Upper lobe of left lung (tissue), 6 donors: ENCODE results near the gene KIAA1217. TPM values are rescaled to one million over a fixed set of nuclear protein-coding genes. Genes with fewer than 3 reads are reported as not detected.
A peak's percentile ranks its signal among the peaks of the same experiment; 100 is the strongest.

Experiments used
- ATAC-seq, 2 donors: fragments of 200-7000 bp; cut with Tn5 transposase; one replicate each; pipeline ENCODE4 v1.9.1; 2022; ENCODE audit warnings: mild to moderate bottlenecking in 2 of 2, moderate library complexity in 2 of 2; ENCODE audit not compliant: low FRiP score in 2 of 2
- DNase-seq, 2 donors: peaks; one replicate each; pipeline ENCODE4 v3.0.0-alpha.2; 2019 to 2020
- H3K27ac ChIP-seq, 4 donors: fragments of 200-600 bp; sonication (generic); one replicate each; pipeline ENCODE4 v1.5.1; 2016 to 2019
- H3K27me3 ChIP-seq, 4 donors: fragments of 200-600 bp; sonication (generic); one replicate each; pipeline ENCODE4 v1.5.1; 2017 to 2019
- H3K36me3 ChIP-seq, 4 donors: fragments of 200-600 bp; sonication (generic); one replicate each; pipeline ENCODE4 v1.5.1; 2016 to 2019
- H3K4me1 ChIP-seq, 4 donors: fragments of 200-600 bp; sonication (generic); one replicate each; pipeline ENCODE4 v1.5.1; 2018 to 2019
- H3K4me3 ChIP-seq, 4 donors: fragments of 200-600 bp; sonication (generic); one replicate each; pipeline ENCODE4 v1.5.1; 2017 to 2019; ENCODE audit warnings: mild to moderate bottlenecking in 2 of 4, moderate library complexity in 1 of 4
- H3K9me3 ChIP-seq, 4 donors: fragments of 200-600 bp; sonication (generic); one replicate each; pipeline ENCODE4 v1.5.1; 2018 to 2019
- CTCF ChIP-seq, 6 experiments: fragments of 450-650 bp in 4 of 6; fragments of 200-600 bp in 2 of 6; sonication (generic) in 2 of 6; IDR thresholded peaks; one replicate each; pipeline ENCODE4 v1.5.1; 2016 to 2019; ENCODE audit warnings: antibody characterized with exemption in 6 of 6
- EP300 ChIP-seq, 4 donors: sonication (generic); formaldehyde crosslinking; IDR thresholded peaks; one replicate each; pipeline ENCODE4 v1.5.1; 2017; ENCODE audit warnings: antibody characterized with exemption in 4 of 4, control low read depth in 2 of 4
- POLR2A ChIP-seq, 4 donors: fragments of 450-650 bp; IDR thresholded peaks; one replicate each; pipeline ENCODE4 v1.5.1; 2016 to 2017; ENCODE audit warnings: antibody characterized with exemption in 4 of 4, mild to moderate bottlenecking in 2 of 4
- POLR2AphosphoS5 ChIP-seq, 2 donors: sonication (generic); formaldehyde crosslinking; IDR thresholded peaks; one replicate each; pipeline ENCODE4 v1.5.1; 2017; ENCODE audit warnings: antibody characterized with exemption in 2 of 2
- WGBS, 2 donors: methylation state at CpG; one replicate each; pipeline ENCODE4 v1.1.5; 2017 to 2018; 5-methylcytosine and 5-hydroxymethylcytosine counted together
- total RNA-seq, 6 donors: library from RNA; depleted of rRNA in 4 of 6; stranded (reverse); fragments of >200 nt in 4 of 6; gene quantifications; one replicate each; pipeline versions ENCODE4 v1.1.0 to v1.2.1, GENCODE V29; 2016 to 2021
- donor health status: DM: no; HTN: no; CAD: no; lungs with moderate emphysema.
- donor health status: DM: no; HTN: yes; CAD: no; lungs with severe emphysema.

KIAA1217 gene
- total RNA-seq, 6 donors from 2014 or later = 18.4 to 109 (median 41.0) TPM

GRCh38 chr10:24484771-24485170, 275.8 kb downstream of the KIAA1217 start:
- ATAC-seq = no peak
- H3K4me3 ChIP-seq = no peak overlapping the region
- no peaks in the 10 kb centered on the region for H3K9me3 ChIP-seq
- no peaks in the 10 kb centered on the region for H3K27me3 ChIP-seq
- DNase-seq = no peak
- WGBS, 2 donors = 77 to 84% methylated on average over 3 of the region's 3 CpGs
- peaks cover 0 to 30% (median 20%) of the 10 kb centered on the region in 4 donors for H3K4me1 ChIP-seq
- TF ChIP-seq POLR2AphosphoS5 (IDR thresholded peaks at IDR 0.05) = no peak
- no peak for TF ChIP-seq EP300 (IDR thresholded peaks at IDR 0.05)
- TF ChIP-seq CTCF (IDR thresholded peaks at IDR 0.05) = no peak
- TF ChIP-seq POLR2A (IDR thresholded peaks at IDR 0.05) = no peak
- no peaks in the 10 kb centered on the region for H3K36me3 ChIP-seq
- peak overlapping the region; percentile 0 to 51 (median 40) for H3K27ac ChIP-seq

- Histone ChIP-seq H3K4me1 (peaks cover 0 to 24% (median 19%) of the 10 kb centered on the region in 4 donors), H3K36me3 (no peaks in the 10 kb centered on the region), H3K27ac (peak overlapping the region in 3 of 4 donors; percentile 36 to 51 (median 44)), H3K9me3 (no peaks in the 10 kb centered on the region), H3K4me3 (no peak overlapping the region), H3K27me3 (no peaks in the 10 kb centered on the region)
- 37 to 63% methylated on average over 5 of the region's 5 CpGs for WGBS, 2 donors
- ATAC-seq (no peak), DNase-seq (no peak)
- TF ChIP-seq POLR2A (IDR thresholded peaks at IDR 0.05) (no peak), POLR2AphosphoS5 (IDR thresholded peaks at IDR 0.05) (no peak), EP300 (IDR thresholded peaks at IDR 0.05) (no peak), CTCF (IDR thresholded peaks at IDR 0.05) (no peak)
Observed at GRCh38 chr10:24485304-24485703, 276.4 kb downstream of the KIAA1217 start.

- TF ChIP-seq POLR2A (IDR thresholded peaks at IDR 0.05) = no peak
- TF ChIP-seq EP300 (IDR thresholded peaks at IDR 0.05) = no peak
- no peak for TF ChIP-seq POLR2AphosphoS5 (IDR thresholded peaks at IDR 0.05)
- no peak for TF ChIP-seq CTCF (IDR thresholded peaks at IDR 0.05)
- no peak for ATAC-seq
- Histone ChIP-seq H3K27me3 (no peaks in the 10 kb centered on the region), H3K4me3 (no peak overlapping the region), H3K36me3 (no peaks in the 10 kb centered on the region), H3K27ac (peak overlapping the region in 1 of 4 donors; percentile 40), H3K4me1 (peaks cover 0 to 12% (median 9%) of the 10 kb centered on the region in 4 donors), H3K9me3 (no peaks in the 10 kb centered on the region)
- DNase-seq = no peak
- WGBS, 2 donors = 38 to 56% methylated on average over 5 of the region's 5 CpGs
Observed at GRCh38 chr10:24488631-24489030, 279.7 kb downstream of the KIAA1217 start.

GRCh38 chr10:24493165-24493564, 284.2 kb downstream of the KIAA1217 start:
- H3K36me3 ChIP-seq = no peaks in the 10 kb centered on the region
- no peak overlapping the region for H3K4me3 ChIP-seq
- no peak for TF ChIP-seq EP300 (IDR thresholded peaks at IDR 0.05)
- peak in 1 of 2 donors; percentile 53 for TF ChIP-seq POLR2AphosphoS5 (IDR thresholded peaks at IDR 0.05)
- H3K27ac ChIP-seq = peak overlapping the region in 1 of 4 donors; percentile 8
- no peak for ATAC-seq
- no peaks in the 10 kb centered on the region for H3K27me3 ChIP-seq
- no peaks in the 10 kb centered on the region for H3K9me3 ChIP-seq
- DNase-seq = no peak
- WGBS, 2 donors = 64 to 73% methylated on average over 4 of the region's 4 CpGs
- H3K4me1 ChIP-seq = peaks cover 0 to 4% (median 4%) of the 10 kb centered on the region in 4 donors

- TF ChIP-seq EP300 (IDR thresholded peaks at IDR 0.05) (no peak), CTCF (IDR thresholded peaks at IDR 0.05) (no peak), POLR2A (IDR thresholded peaks at IDR 0.05) (no peak), POLR2AphosphoS5 (IDR thresholded peaks at IDR 0.05) (no peak)
- WGBS, 2 donors = 90% methylated on average over 8 of the region's 8 CpGs
Observed at GRCh38 chr10:24494236-24494635, 285.3 kb downstream of the KIAA1217 start.

More at GRCh38 chr10:24494236-24494635, 285.3 kb downstream of the KIAA1217 start:
- Histone ChIP-seq H3K27ac (peak overlapping the region in 1 of 4 donors; percentile 51), H3K36me3 (peaks cover 0 to 3% (median 0%) of the 10 kb centered on the region in 4 donors), H3K4me3 (no peak overlapping the region), H3K4me1 (peaks cover 0 to 4% (median 0%) of the 10 kb centered on the region in 4 donors), H3K27me3 (no peaks in the 10 kb centered on the region), H3K9me3 (no peaks in the 10 kb centered on the region)
- DNase-seq (no peak), ATAC-seq (no peak)
